AG10803 (cell line): Measurements from ENCODE around the gene GMEB2.
"Not testable (repeated sequence)": the region's sequence is repeated elsewhere in the genome, so short reads cannot be mapped to it uniquely, and the experiment has no call there.

ENCODE experiments used
- DNase-seq: peaks from one replicate; pipeline ENCODE4 v3.0.0; 2010; ENCODE audit warnings: low read depth
- H3K4me3 ChIP-seq: 2 replicates; pipeline ENCODE4 v1.5.1; 2011; ENCODE audit warnings: mild to moderate bottlenecking, low read length, control low read depth
- CTCF ChIP-seq: conservative IDR thresholded peaks from 2 replicates; pipeline ENCODE4 v1.5.1; 2011; ENCODE audit warnings: mild to moderate bottlenecking, low read length, control low read depth, inconsistent platforms

Gene GMEB2

GRCh38 chr20:63573647-63574131 is 53.2 kb downstream of the GMEB2 start:
- DNase-seq = no peak
- TF ChIP-seq CTCF = no peak
- peak overlapping the region; percentile 87 for H3K4me3 ChIP-seq

GRCh38 chr20:63572788-63573646 is 53.9 kb downstream of the GMEB2 start:
- peak; percentile 18 for TF ChIP-seq CTCF
- peak overlapping the region; percentile 87 for H3K4me3 ChIP-seq
- DNase-seq = no peak

- no peak for DNase-seq
- H3K4me3 ChIP-seq = no peak overlapping the region
- no peak for TF ChIP-seq CTCF
Observed at GRCh38 chr20:63572071-63572787, 54.7 kb downstream of the GMEB2 start.

GRCh38 chr20:63571087-63571478 is 55.8 kb downstream of the GMEB2 start:
- DNase-seq, H3K4me3 ChIP-seq: not testable (repeated sequence)

- H3K4me3 ChIP-seq = no peak overlapping the region
- DNase-seq = no peak
- no peak for TF ChIP-seq CTCF
Observed at GRCh38 chr20:63570281-63571086, 56.4 kb downstream of the GMEB2 start.

GRCh38 chr20:63568986-63569949 is 57.6 kb downstream of the GMEB2 start:
- H3K4me3 ChIP-seq = no peak overlapping the region
- no peak for TF ChIP-seq CTCF
- no peak for DNase-seq
